Subcutaneous adipose tissue (tissue), 4 donors: ENCODE measurements around the gene ZNF536. TPM values are rescaled to one million over a fixed set of nuclear protein-coding genes. Genes with fewer than 3 reads are reported as not detected.

ENCODE experiments used
- CTCF ChIP-seq: fragments of 450-650 bp; IDR thresholded peaks from one replicate; pipeline ENCODE4 v1.5.1; 2016; ENCODE audit warnings: low read depth, mild to moderate bottlenecking, control low read depth, antibody characterized with exemption, moderate library complexity
- total RNA-seq, 4 donors: library from RNA; depleted of rRNA; stranded (reverse); fragments of >200 nt; gene quantifications; one replicate each; pipeline ENCODE4 v1.1.0, GENCODE V29; 2016

The ZNF536 gene
- total RNA-seq, 4 donors from 2014 or later: under 0.01 to 0.17 TPM; not detected in 2

- TF ChIP-seq CTCF: no peak
Measured at GRCh38 chr19:30439310-30439709, 67.1 kb downstream of the ZNF536 start.

GRCh38 chr19:30441011-30441410 is 68.8 kb downstream of the ZNF536 start:
- TF ChIP-seq CTCF: no peak

GRCh38 chr19:30442674-30443073 is 70.5 kb downstream of the ZNF536 start:
- TF ChIP-seq CTCF: no peak

GRCh38 chr19:30443531-30444252 is 71.5 kb downstream of the ZNF536 start:
- no peak for TF ChIP-seq CTCF

- no peak for TF ChIP-seq CTCF
Measured at GRCh38 chr19:30444253-30444671, 72.1 kb downstream of the ZNF536 start.

- no peak for TF ChIP-seq CTCF
Measured at GRCh38 chr19:30444686-30445232, 72.6 kb downstream of the ZNF536 start.

- TF ChIP-seq CTCF: no peak
Measured at GRCh38 chr19:30445385-30445784, 73.2 kb downstream of the ZNF536 start.
